Karpas-422 (cell line): Measurements from ENCODE around the gene SDHC. TPM values are rescaled to one million over a fixed set of nuclear protein-coding genes. Genes with fewer than 3 reads are reported as not detected.
"Not testable (repeated sequence)": the region's sequence is repeated elsewhere in the genome, so short reads cannot be mapped to it uniquely, and the experiment has no call there.

Source experiments
- DNase-seq: peaks from one replicate; pipeline ENCODE4 v3.0.0-alpha.2; 2015
- H2AFZ ChIP-seq: fragments of 200-600 bp; sonication (generic); 2 replicates; pipeline ENCODE4 v1.6.1; 2014; ENCODE audit warnings: antibody characterized with exemption, low read length, mixed read lengths
- H3K27ac ChIP-seq: fragments of 200-600 bp; sonication (generic); 2 replicates; pipeline ENCODE4 v1.5.1; 2014; ENCODE audit warnings: mild to moderate bottlenecking, low read length, moderate library complexity
- H3K27me3 ChIP-seq: fragments of 200-600 bp; sonication (generic); 2 replicates; pipeline ENCODE4 v1.6.1; 2014; ENCODE audit warnings: low read length, mixed read lengths
- H3K36me3 ChIP-seq: fragments of 200-600 bp; sonication (generic); 2 replicates; pipeline ENCODE4 v1.6.1; 2014; ENCODE audit warnings: low read length, mixed read lengths; ENCODE audit not compliant: insufficient read depth
- H3K4me1 ChIP-seq: fragments of 200-600 bp; sonication (generic); 2 replicates; pipeline ENCODE4 v1.6.1; 2014; ENCODE audit warnings: mild to moderate bottlenecking, low read length, mixed read lengths
- H3K4me2 ChIP-seq: fragments of 200-600 bp; sonication (generic); 2 replicates; pipeline ENCODE4 v1.6.1; 2014; ENCODE audit warnings: low read length, low read depth, mild to moderate bottlenecking; ENCODE audit not compliant: poor library complexity, severe bottlenecking
- H3K4me3 ChIP-seq: fragments of 200-600 bp; sonication (generic); 2 replicates; pipeline ENCODE4 v1.5.1; 2014; ENCODE audit warnings: mild to moderate bottlenecking, antibody characterized with exemption, low read length, mixed read lengths
- H3K79me2 ChIP-seq: fragments of 200-600 bp; sonication (generic); 2 replicates; pipeline ENCODE4 v1.6.1; 2014; ENCODE audit warnings: mild to moderate bottlenecking, low read length, mixed read lengths
- H3K9ac ChIP-seq: fragments of 200-600 bp; sonication (generic); 2 replicates; pipeline ENCODE4 v1.6.0; 2014; ENCODE audit warnings: low read length
- H3K9me2 ChIP-seq: fragments of 200-600 bp; sonication (generic), shearing (Covaris generic); replicated peaks from 2 replicates; pipeline ENCODE4 v1.6.0; 2014; ENCODE audit warnings: mild to moderate bottlenecking, low read length, moderate library complexity; ENCODE audit not compliant: insufficient read depth
- H3K9me3 ChIP-seq: fragments of 300-700, 200-600 bp; sonication (generic); 2 replicates; pipeline ENCODE4 v1.6.1; 2014; ENCODE audit warnings: low read length, mixed read lengths
- H4K20me1 ChIP-seq: fragments of 200-600 bp; sonication (generic); 2 replicates; pipeline ENCODE4 v1.6.1; 2014; ENCODE audit warnings: mild to moderate bottlenecking, antibody characterized with exemption, low read length, low read depth; ENCODE audit not compliant: insufficient read depth
- small RNA-seq: library from RNA; depleted of rRNA; stranded (forward); fragments of <200 nt; gene quantifications from one replicate; pipeline ENCODE3, GENCODE V24; 2014
- total RNA-seq: library from RNA; depleted of rRNA; stranded (reverse); fragments of >200 nt; shearing (Covaris generic); gene quantifications from 2 replicates; pipeline ENCODE4 v1.2.3, GENCODE V29; 2014; ENCODE audit warnings: low replicate concordance; rRNA removed

Gene SDHC
- total RNA-seq, 1 experiment from 2014 or later = 48.8 TPM

GRCh38 chr1:161406551-161406950, 92.4 kb downstream of the SDHC start:
- not testable (repeated sequence) for H3K4me1 ChIP-seq, H3K9ac ChIP-seq, H3K9me2 ChIP-seq, H3K4me2 ChIP-seq, H4K20me1 ChIP-seq, H3K9me3 ChIP-seq, H3K27me3 ChIP-seq, H3K36me3 ChIP-seq, H2AFZ ChIP-seq, H3K27ac ChIP-seq, DNase-seq, H3K79me2 ChIP-seq, H3K4me3 ChIP-seq

GRCh38 chr1:161407451-161407985, 93.3 kb downstream of the SDHC start:
- Histone ChIP-seq H2AFZ (no peak overlapping the region), H3K79me2 (no peaks in the 10 kb centered on the region), H3K9me3 (no peaks in the 10 kb centered on the region), H3K4me2 (no peak overlapping the region), H3K27me3 (no peaks in the 10 kb centered on the region), H3K36me3 (no peaks in the 10 kb centered on the region), H3K4me1 (no peaks in the 10 kb centered on the region), H3K4me3 (no peak overlapping the region), H4K20me1 (no peaks in the 10 kb centered on the region), H3K9me2 (no peaks in the 10 kb centered on the region), H3K27ac (no peak overlapping the region), H3K9ac (no peak overlapping the region)
- no peak for DNase-seq

GRCh38 chr1:161408429-161409052, 94.4 kb downstream of the SDHC start:
- Histone ChIP-seq H3K4me1 (no peaks in the 10 kb centered on the region), H3K9me2 (no peaks in the 10 kb centered on the region), H3K36me3 (no peaks in the 10 kb centered on the region), H3K4me3 (no peak overlapping the region), H3K9me3 (no peaks in the 10 kb centered on the region), H3K79me2 (no peaks in the 10 kb centered on the region), H3K27ac (no peak overlapping the region), H2AFZ (no peak overlapping the region), H3K9ac (no peak overlapping the region), H3K4me2 (no peak overlapping the region), H3K27me3 (no peaks in the 10 kb centered on the region), H4K20me1 (no peaks in the 10 kb centered on the region)
- no peak for DNase-seq

- not testable (repeated sequence) for H3K4me1 ChIP-seq, DNase-seq, H2AFZ ChIP-seq, H3K9me3 ChIP-seq, H3K9me2 ChIP-seq, H3K79me2 ChIP-seq, H3K27ac ChIP-seq, H3K4me3 ChIP-seq, H3K27me3 ChIP-seq, H3K9ac ChIP-seq, H3K4me2 ChIP-seq, H3K36me3 ChIP-seq, H4K20me1 ChIP-seq
Measured at GRCh38 chr1:161409848-161410635, 95.9 kb downstream of the SDHC start.

GRCh38 chr1:161410636-161410970, 96.4 kb downstream of the SDHC start:
- H3K36me3 ChIP-seq, H3K27me3 ChIP-seq, H3K27ac ChIP-seq, H3K4me3 ChIP-seq, H2AFZ ChIP-seq, H3K9me3 ChIP-seq, H3K4me2 ChIP-seq, H3K4me1 ChIP-seq, H3K79me2 ChIP-seq, H3K9ac ChIP-seq, DNase-seq, H4K20me1 ChIP-seq, H3K9me2 ChIP-seq: not testable (repeated sequence)

Small RNAs within 50 kb of the gene (small RNA-seq; reads per million reads assigned to genes)
- gene AL592295.2 (not detected), gene RNU6-481P (not detected)

Other genes starting within 250 kb of the SDHC start
- gene ARHGAP30, start 244.5 kb upstream of the SDHC start, total RNA-seq = 36.5 and 59.6 TPM in 2 replicates
- not detected in 2 replicates for gene NECTIN4, start 224.8 kb upstream of the SDHC start, total RNA-seq
- gene KLHDC9, start 216.0 kb upstream of the SDHC start, total RNA-seq = 6.1 and 11.0 TPM in 2 replicates
- gene PFDN2, start 196.3 kb upstream of the SDHC start, total RNA-seq = 34.1 and 71.0 TPM in 2 replicates
- 41.5 and 44.0 TPM in 2 replicates for gene NIT1, start 196.3 kb upstream of the SDHC start, total RNA-seq
- gene DEDD, start 181.7 kb upstream of the SDHC start, total RNA-seq = 24.2 and 25.6 TPM in 2 replicates
- 72.5 and 100.0 TPM in 2 replicates for gene UFC1, start 160.4 kb upstream of the SDHC start, total RNA-seq
- gene USP21, start 154.9 kb upstream of the SDHC start, total RNA-seq = 21.9 and 43.9 TPM in 2 replicates
- gene PPOX, start 148.0 kb upstream of the SDHC start, total RNA-seq = 37.0 and 60.8 TPM in 2 replicates
- gene B4GALT3, start 136.9 kb upstream of the SDHC start, total RNA-seq = 34.9 and 54.7 TPM in 2 replicates
- 0.15 TPM in 1 of 2 replicates, not detected in the other for gene ADAMTS4, start 115.3 kb upstream of the SDHC start, total RNA-seq
- 134 and 167 TPM in 2 replicates for gene NDUFS2, start 112.0 kb upstream of the SDHC start, total RNA-seq
- gene FCER1G, start 99.1 kb upstream of the SDHC start, total RNA-seq = not detected in 2 replicates
- not detected in 2 replicates for gene APOA2, start 90.8 kb upstream of the SDHC start, total RNA-seq
- gene TOMM40L, start 88.3 kb upstream of the SDHC start, total RNA-seq = 9.5 and 12.6 TPM in 2 replicates
- not detected in 2 replicates for gene NR1I3, start 76.2 kb upstream of the SDHC start, total RNA-seq
- 0.14 TPM in 1 of 2 replicates, not detected in the other for gene PCP4L1, start 55.6 kb upstream of the SDHC start, total RNA-seq
- gene MPZ, start 4.4 kb upstream of the SDHC start, total RNA-seq = 4.0 and 6.9 TPM in 2 replicates
- not detected in 2 replicates for gene CFAP126, start 53.5 kb downstream of the SDHC start, total RNA-seq
- gene FCGR2A, start 191.1 kb downstream of the SDHC start, total RNA-seq = 3.9 and 4.6 TPM in 2 replicates
- 14.6 and 31.9 TPM in 2 replicates for gene HSPA6, start 210.2 kb downstream of the SDHC start, total RNA-seq
- not detected in 2 replicates for gene FCGR3A, start 235.4 kb downstream of the SDHC start, total RNA-seq